GM04503 (cell line): ENCODE data around the gene ZNF263.

Experiments used
- DNase-seq: peaks from one replicate; pipeline ENCODE4 v3.0.0-alpha.2; 2012; ENCODE audit warnings: low read depth

ZNF263 gene

GRCh38 chr16:3328104-3328503, 44.8 kb downstream of the ZNF263 start:
- DNase-seq, result no peak

GRCh38 chr16:3328643-3329042, 45.4 kb downstream of the ZNF263 start:
- DNase-seq, result no peak
